Thyroid gland (tissue), 4 donors: Measurements from ENCODE around the gene BAHD1. TPM values are rescaled to one million over a fixed set of nuclear protein-coding genes. Genes with fewer than 3 reads are reported as not detected.
A peak's percentile ranks its signal among the peaks of the same experiment; 100 is the strongest.
"Not testable (repeated sequence)": the region's sequence is repeated elsewhere in the genome, so short reads cannot be mapped to it uniquely, and the experiment has no call there.

Experiments used
- DNase-seq, 2 donors: peaks; one replicate each; pipeline ENCODE4 v3.0.0-alpha.2; 2019
- H3K27ac ChIP-seq, 3 donors: fragments of 200-600 bp; sonication (generic); 1 replicate in 2 of 3; 2 replicates in 1 of 3; pipeline ENCODE4 v1.5.1; 2016 to 2019; ENCODE audit warnings: mild to moderate bottlenecking in 1 of 3, moderate library complexity in 1 of 3
- H3K27me3 ChIP-seq: fragments of 200-600 bp; sonication (generic); one replicate; pipeline ENCODE4 v1.5.1; 2019
- H3K36me3 ChIP-seq, 2 donors: fragments of 200-600 bp; sonication (generic); one replicate each; pipeline ENCODE4 v1.5.1; 2016 to 2019
- H3K4me1 ChIP-seq, 2 donors: fragments of 200-600 bp; sonication (generic); one replicate each; pipeline ENCODE4 v1.5.1; 2017 to 2019
- H3K4me3 ChIP-seq, 3 donors: fragments of 200-600 bp; sonication (generic); replicated peaks in 1 of 3; 1 replicate in 2 of 3; 2 replicates in 1 of 3; pipeline ENCODE4 v1.5.1; 2016; ENCODE audit warnings: mild to moderate bottlenecking in 1 of 3
- H3K9me3 ChIP-seq: fragments of 200-600 bp; sonication (generic); one replicate; pipeline ENCODE4 v1.5.1; 2017
- POLR2A ChIP-seq, 2 donors: fragments of 450-650 bp; IDR thresholded peaks; one replicate each; pipeline ENCODE4 v1.6.1; 2017; ENCODE audit warnings: antibody characterized with exemption in 2 of 2, mild to moderate bottlenecking in 2 of 2, moderate library complexity in 1 of 2
- WGBS, 2 donors: methylation state at CpG; one replicate each; pipeline ENCODE4 v1.1.5; 2017; 5-methylcytosine and 5-hydroxymethylcytosine counted together
- intact Hi-C: fragments of 100-400 bp; cut with DNase I; formaldehyde crosslinking; loops from one replicate; pipeline ENCODE4 v1.15.1; 2023
- total RNA-seq, 4 donors: library from RNA; depleted of rRNA; stranded (reverse); fragments of >200 nt; gene quantifications; one replicate each; pipeline ENCODE4 v1.2.3, GENCODE V29; 2016
- TF ChIP-seq, protein P1 (sequence below), 6 experiments: fragments of 200-600 bp in 3 of 6; fragments of 450-650 bp in 3 of 6; sonication (generic) in 3 of 6; IDR thresholded peaks; one replicate each; pipeline ENCODE4 v1.5.1; 2016 to 2019; ENCODE audit warnings: antibody characterized with exemption in 6 of 6, mild to moderate bottlenecking in 2 of 6, inconsistent platforms in 1 of 6, moderate library complexity in 1 of 6

Gene BAHD1
- total RNA-seq, 4 donors from 2014 or later: 20.0 to 50.4 (median 35.1) TPM

DNA sequence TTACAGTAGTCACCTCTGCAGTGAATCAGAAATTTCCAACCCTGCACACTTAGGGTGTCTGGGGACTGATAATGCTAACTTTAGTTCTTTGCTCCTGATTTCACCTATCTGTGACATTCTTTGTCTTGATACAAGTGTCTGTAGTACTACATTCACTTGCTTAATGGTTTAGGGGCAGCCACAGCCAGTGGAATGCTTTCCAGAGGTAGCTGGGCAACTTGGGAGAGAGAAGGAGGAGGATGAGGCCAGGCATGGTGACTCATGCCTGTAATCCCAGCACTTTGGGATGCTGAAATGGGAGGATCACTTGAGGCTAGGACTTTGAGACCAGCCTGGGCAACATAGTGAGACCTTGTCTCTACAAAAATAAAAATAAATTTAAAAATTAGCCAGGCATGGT, 8.5 kb downstream of the BAHD1 start:
- peaks cover 13 to 41% of the 10 kb centered on the region in 2 donors for H3K4me1 ChIP-seq
- intact Hi-C loops: loop anchor here (10.0 kb wide), 1 partner anchor 56 kb away; no protein-coding TSS in a partner anchor
- H3K36me3 ChIP-seq: no peaks in the 10 kb centered on the region
- no peak for TF ChIP-seq POLR2A (IDR thresholded peaks at IDR 0.05)
- TF ChIP-seq, protein P1, sequence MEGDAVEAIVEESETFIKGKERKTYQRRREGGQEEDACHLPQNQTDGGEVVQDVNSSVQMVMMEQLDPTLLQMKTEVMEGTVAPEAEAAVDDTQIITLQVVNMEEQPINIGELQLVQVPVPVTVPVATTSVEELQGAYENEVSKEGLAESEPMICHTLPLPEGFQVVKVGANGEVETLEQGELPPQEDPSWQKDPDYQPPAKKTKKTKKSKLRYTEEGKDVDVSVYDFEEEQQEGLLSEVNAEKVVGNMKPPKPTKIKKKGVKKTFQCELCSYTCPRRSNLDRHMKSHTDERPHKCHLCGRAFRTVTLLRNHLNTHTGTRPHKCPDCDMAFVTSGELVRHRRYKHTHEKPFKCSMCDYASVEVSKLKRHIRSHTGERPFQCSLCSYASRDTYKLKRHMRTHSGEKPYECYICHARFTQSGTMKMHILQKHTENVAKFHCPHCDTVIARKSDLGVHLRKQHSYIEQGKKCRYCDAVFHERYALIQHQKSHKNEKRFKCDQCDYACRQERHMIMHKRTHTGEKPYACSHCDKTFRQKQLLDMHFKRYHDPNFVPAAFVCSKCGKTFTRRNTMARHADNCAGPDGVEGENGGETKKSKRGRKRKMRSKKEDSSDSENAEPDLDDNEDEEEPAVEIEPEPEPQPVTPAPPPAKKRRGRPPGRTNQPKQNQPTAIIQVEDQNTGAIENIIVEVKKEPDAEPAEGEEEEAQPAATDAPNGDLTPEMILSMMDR (IDR thresholded peaks at IDR 0.05): no peak
- H3K27ac ChIP-seq: no peak overlapping the region
- no peak overlapping the region for H3K4me3 ChIP-seq
- H3K27me3 ChIP-seq: no peaks in the 10 kb centered on the region
- DNase-seq: no peak
- no peaks in the 10 kb centered on the region for H3K9me3 ChIP-seq

DNA sequence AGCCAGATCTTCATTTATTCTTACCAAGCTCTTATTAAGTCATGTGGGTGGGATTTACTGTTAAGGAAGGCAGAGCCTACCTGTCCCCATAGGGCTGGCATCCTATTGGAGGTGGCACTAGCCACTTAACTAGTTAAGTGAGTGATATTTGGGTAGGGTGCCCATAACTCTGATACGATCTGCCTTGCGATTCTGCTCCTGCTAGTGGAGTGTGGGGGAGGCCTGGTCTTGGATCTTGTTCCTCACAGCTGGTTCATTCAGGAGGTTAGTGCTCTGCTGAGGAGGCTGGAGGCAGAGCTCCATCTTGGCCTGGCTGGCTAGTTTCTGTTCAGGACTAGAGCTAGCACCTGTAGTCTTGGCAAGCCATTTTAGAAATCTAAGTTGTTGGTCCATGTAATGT, 9.3 kb downstream of the BAHD1 start:
- no peak for DNase-seq
- Histone ChIP-seq H3K27me3 (no peaks in the 10 kb centered on the region), H3K27ac (no peak overlapping the region), H3K4me3 (no peak overlapping the region), H3K9me3 (no peaks in the 10 kb centered on the region), H3K36me3 (no peaks in the 10 kb centered on the region), H3K4me1 (peaks cover 13 to 41% of the 10 kb centered on the region in 2 donors)
- no peak for TF ChIP-seq POLR2A (IDR thresholded peaks at IDR 0.05)
- TF ChIP-seq, protein P1 (IDR thresholded peaks at IDR 0.05): no peak
- WGBS, 2 donors: 89 to 100% methylated on average over 2 of the region's 2 CpGs
- intact Hi-C loops: no loop called here

DNA sequence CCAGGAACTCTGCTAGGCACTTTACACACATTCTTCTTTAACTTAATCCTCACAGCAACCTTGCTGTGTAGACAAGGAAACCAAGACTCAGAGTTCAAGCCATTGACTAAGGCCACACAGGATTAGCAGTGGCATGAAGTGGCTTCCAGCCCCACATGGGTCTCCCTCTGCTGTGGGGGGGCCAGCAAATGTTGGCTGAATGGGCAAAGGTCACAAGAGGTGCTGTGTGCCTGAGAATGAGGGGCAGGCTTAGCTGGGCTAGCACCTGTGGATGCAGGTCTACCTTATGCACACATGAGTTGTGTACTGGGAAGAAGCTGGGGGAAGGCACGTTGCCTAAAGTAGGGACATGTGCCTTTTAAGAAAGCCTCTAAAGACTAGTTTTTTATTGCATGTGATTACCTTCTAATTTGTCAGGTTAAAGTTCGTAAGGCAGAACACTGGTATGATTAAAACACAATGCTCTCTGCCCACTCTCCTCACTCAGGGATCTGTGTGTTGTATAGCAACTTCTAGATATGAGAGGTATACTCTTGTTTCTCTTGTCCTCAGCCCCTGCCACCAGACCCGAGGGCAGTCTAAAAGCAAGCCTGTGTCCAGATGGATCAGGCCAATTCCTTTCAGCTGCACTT, 10.9 kb downstream of the BAHD1 start:
- Histone ChIP-seq H3K27me3 (no peaks in the 10 kb centered on the region), H3K27ac (no peak overlapping the region), H3K4me1 (peaks cover 23 to 48% of the 10 kb centered on the region in 2 donors), H3K4me3 (no peak overlapping the region), H3K36me3 (no peaks in the 10 kb centered on the region), H3K9me3 (no peaks in the 10 kb centered on the region)
- intact Hi-C loops: no loop called here
- no peak for DNase-seq
- 71 to 77% methylated on average over 3 of the region's 3 CpGs for WGBS, 2 donors
- TF ChIP-seq POLR2A (IDR thresholded peaks at IDR 0.05): no peak
- TF ChIP-seq, protein P1 (IDR thresholded peaks at IDR 0.05): no peak

DNA sequence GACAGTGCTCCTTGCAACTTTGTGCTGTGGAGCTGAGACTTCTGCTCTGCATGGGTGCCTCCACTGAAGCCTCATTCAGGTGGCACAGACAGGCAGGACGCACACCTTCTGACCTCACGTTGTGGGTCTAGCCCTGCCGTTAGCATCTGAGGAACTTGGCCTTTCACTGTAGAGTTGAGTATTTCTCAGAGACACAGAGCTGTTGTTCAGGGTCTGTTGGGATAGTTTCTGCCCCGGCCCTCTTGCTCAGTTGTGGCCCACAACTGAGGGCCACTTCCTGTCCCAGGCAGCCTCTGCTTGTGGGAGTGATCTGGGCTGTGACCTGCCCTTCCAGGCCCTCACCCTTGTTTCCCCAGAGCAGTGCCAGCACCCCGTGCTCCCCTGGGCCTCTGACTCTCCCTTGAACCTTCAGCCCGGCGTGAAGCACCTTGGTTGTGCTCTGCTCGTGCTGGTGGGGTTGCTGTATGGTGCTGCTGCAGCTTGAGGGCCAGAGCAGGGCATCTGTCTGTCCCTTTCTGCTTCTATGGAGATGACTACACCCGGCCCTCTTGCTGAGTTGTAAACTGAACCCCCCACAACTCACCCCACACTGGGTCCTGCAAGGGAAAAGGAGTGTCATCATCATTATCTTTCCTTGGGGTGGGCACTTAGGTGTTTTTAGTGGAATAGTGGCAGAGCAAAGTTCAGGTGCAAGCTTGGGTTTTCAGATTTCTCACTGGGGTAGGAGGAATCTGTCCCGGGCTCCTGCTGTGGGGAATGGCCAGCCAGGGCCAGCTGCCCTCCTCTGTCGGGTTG, 11.7 kb downstream of the BAHD1 start:
- H3K4me1 ChIP-seq: peaks cover 23 to 51% of the 10 kb centered on the region in 2 donors
- 55 to 70% methylated on average over 11 of the region's 11 CpGs for WGBS, 2 donors
- H3K4me3 ChIP-seq: no peak overlapping the region
- H3K27ac ChIP-seq: no peak overlapping the region
- no peaks in the 10 kb centered on the region for H3K9me3 ChIP-seq
- TF ChIP-seq, protein P1 (IDR thresholded peaks at IDR 0.05): no peak
- no peak for TF ChIP-seq POLR2A (IDR thresholded peaks at IDR 0.05)
- intact Hi-C loops: no loop called here
- peak; percentile 28 to 44 for DNase-seq
- H3K36me3 ChIP-seq: no peaks in the 10 kb centered on the region
- H3K27me3 ChIP-seq: no peaks in the 10 kb centered on the region

DNA sequence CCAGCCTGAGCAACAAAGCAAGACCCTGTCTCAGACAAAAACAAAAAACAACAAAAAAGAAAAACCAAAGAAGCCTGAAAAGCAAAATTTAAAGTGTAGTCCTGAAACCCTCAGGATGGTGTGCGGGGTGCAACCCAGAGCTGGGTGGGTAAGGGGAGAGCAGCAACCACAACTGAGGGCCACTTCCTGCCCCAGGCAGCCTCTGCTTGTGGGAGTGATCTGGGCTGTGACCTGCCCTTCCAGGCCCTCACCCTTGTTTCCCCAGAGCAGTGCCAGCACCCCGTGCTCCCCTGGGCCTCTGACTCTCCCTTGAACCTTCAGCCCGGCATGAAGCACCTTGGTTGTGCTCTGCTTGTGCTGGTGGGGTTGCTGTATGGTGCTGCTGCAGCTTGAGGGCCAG, 13.2 kb downstream of the BAHD1 start:
- H3K4me1 ChIP-seq: peaks cover 23 to 51% of the 10 kb centered on the region in 2 donors
- intact Hi-C loops: not testable (repeated sequence)
- WGBS, 2 donors: 79 to 85% methylated on average over 3 of the region's 3 CpGs

More for the DNA sequence above, 13.2 kb downstream of the BAHD1 start:
- H3K36me3 ChIP-seq, DNase-seq, H3K27me3 ChIP-seq, H3K9me3 ChIP-seq, H3K27ac ChIP-seq, H3K4me3 ChIP-seq: not testable (repeated sequence)
